GM12892 (cell line): ENCODE measurements around the gene CHAD.
A peak's percentile ranks its signal among the peaks of the same experiment; 100 is the strongest.
"Not testable (repeated sequence)": the region's sequence is repeated elsewhere in the genome, so short reads cannot be mapped to it uniquely, and the experiment has no call there.

Experiments used
- DNase-seq: peaks from one replicate; pipeline ENCODE4 v3.0.0; 2011; ENCODE audit not compliant: insufficient read length
- FAIRE-seq: peaks from 2 replicates; lab custom pipeline; 2011; peaks lifted over from hg19 to GRCh38; lab: Jason Lieb, UNC
- POLR2A ChIP-seq: IDR thresholded peaks from 2 replicates; pipeline ENCODE4 v1.6.1; 2011; ENCODE audit warnings: low read depth, low read length, control low read depth
- POLR2AphosphoS5 ChIP-seq: IDR thresholded peaks from 2 replicates; pipeline ENCODE4 v1.6.1; 2011; ENCODE audit warnings: low read depth, low read length, control low read depth
- TAF1 ChIP-seq: IDR thresholded peaks from 2 replicates; pipeline ENCODE4 v1.6.1; 2011; ENCODE audit warnings: low read depth, mild to moderate bottlenecking, control low read depth, low read length, borderline replicate concordance

Gene CHAD

DNA sequence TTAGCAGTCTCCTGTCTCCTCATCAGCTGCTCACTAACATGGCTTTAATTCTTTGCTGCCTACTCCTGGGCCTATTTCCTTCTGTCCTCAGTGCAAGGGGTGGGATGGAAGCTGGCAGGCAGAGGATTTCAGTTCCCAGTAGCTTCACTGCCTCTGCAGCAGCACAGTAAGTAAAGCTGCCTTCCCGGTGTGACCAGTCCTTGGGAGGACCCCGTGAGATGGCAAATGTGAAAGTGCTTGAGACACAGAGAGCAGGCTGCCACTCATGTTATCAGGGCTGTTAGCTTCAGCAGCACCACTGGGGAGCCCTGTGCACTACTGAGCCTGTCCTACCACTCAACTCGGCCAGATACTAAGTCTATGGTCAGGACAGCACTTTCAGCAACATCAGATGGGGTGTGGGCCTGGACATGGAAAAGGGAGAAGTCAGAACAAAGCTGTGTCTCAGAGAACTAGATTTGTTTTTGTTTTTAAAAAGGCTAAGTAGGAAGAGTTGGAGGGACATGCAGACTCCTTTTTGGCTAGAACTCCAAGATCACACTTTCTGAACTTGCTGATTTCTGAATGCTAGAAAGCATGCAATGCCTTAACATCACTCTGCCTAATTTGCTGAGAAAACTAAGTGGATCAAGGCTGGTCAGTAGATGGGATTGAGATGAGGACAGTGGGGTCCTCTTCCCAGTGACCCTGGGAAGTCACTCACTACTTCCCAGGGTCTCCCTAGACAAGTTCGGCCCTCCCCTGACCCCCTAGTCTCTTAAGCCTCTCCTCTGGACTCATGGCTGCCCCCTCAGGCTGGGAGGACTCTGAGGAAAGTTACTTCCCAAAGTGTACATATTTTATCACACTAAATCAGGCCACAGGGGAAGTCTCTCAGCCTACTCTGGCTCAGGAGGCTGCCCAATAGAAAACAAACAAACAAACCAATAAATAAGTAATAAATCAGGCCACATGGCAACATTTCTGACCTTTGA, 41.6 kb downstream of the CHAD start:
- no peak for TF ChIP-seq POLR2AphosphoS5
- no peak for TF ChIP-seq POLR2A
- no peak for TF ChIP-seq TAF1
- peak; percentile 79 for FAIRE-seq
- no peak for DNase-seq

DNA sequence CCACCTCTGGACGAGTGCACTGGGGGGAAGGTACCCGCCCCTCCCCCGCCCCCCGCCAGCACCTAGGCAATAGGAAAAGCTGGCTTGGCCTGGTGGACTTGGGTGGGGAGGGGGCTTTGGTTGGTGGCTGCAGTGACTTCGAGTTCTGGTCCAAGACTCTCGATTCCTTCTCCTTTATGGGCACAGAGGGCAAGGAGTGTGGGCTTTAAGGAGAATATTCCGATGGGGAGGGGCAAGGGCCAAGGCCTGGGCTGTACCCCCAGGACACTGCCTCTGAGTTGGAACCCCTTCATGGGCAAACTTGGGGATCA, 42.3 kb downstream of the CHAD start:
- DNase-seq (no peak), FAIRE-seq (no peak)
- TF ChIP-seq POLR2A, result no peak
- TF ChIP-seq POLR2AphosphoS5, result no peak
- no peak for TF ChIP-seq TAF1

DNA sequence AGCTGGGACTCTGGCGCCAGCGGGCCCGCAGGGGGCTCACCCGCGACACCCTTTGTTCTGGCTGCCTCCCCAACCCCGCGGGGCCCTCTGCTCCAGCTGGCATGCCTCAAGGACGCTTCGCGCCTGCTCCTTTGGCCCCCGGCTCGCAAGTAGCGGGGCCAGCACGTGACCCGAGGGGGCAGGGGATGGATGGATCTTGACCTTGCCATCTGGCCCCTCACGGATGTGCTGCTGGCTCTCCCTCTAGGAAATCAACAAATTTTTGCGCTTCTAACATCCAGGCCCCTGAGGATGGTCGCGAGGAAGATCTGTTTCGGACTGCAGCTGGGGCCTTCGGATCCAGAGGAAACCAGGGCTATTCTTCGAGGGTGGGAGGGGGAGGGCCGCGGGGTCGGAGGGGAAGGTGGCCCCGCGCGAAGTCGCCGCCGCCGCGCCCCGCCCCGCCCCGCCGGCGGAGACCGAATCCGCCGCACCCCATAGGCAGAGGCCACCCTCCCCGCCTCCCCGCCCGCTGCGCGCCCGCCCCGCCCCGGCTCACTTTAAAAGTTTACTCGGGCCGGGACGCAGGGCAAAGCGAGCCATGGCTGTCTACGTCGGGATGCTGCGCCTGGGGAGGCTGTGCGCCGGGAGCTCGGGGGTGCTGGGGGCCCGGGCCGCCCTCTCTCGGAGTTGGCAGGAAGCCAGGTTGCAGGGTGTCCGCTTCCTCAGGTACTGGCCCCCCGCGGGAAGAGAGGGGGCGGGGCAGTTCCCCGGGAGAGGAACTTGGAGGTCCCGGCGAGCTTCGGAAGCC, 42.8 kb downstream of the CHAD start, which contains the start of gene ACSF2:
Gene ACSF2 (plus strand): TSS at position 537 of the 790 bp plus-strand sequence. CDS start 44 bp downstream, at position 581.
- peak; percentile 67 for FAIRE-seq
- no peak for TF ChIP-seq TAF1
- peak; percentile 30; the same call in 1 of the 2 replicates for TF ChIP-seq POLR2A

DNA sequence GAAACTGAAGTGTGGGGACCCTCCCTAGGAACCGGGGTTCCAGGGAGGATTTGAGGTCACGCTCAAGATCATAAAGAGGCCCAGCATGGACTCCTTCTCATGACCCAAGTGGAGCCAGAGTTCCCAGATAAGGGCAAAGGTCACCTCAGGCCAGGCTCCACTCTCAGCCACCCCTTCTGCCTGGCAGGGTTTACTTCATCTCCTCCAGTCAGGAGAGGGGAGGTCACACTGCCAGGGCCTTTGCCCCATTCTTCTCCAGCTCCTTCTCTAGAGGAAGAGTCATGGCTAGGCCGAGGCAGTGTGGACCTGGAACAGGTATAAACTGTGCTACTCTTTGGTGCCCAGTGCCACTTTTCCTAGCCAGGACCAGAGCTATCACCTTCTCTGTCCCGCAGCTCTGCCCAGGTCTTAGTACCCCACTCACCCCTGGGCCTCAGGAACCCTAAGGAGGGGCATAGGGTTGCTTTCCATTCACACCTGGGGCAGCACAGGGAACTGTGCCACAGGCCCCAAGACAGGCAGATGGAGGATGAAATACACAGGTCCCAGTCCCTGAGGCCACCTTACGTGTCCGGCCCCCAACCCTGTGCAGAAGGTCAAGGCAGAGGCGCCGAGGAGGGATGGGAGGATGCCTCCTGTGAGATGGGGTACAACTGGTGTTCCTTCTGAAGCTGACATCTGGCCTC, 43.5 kb downstream of the CHAD start:
- FAIRE-seq (no peak), DNase-seq (no peak)
- TF ChIP-seq POLR2AphosphoS5 (no peak), TAF1 (no peak), POLR2A (no peak)

More for the DNA sequence above, 42.8 kb downstream of the CHAD start, which contains the start of gene ACSF2:
- peak; percentile 86 for DNase-seq

DNA sequence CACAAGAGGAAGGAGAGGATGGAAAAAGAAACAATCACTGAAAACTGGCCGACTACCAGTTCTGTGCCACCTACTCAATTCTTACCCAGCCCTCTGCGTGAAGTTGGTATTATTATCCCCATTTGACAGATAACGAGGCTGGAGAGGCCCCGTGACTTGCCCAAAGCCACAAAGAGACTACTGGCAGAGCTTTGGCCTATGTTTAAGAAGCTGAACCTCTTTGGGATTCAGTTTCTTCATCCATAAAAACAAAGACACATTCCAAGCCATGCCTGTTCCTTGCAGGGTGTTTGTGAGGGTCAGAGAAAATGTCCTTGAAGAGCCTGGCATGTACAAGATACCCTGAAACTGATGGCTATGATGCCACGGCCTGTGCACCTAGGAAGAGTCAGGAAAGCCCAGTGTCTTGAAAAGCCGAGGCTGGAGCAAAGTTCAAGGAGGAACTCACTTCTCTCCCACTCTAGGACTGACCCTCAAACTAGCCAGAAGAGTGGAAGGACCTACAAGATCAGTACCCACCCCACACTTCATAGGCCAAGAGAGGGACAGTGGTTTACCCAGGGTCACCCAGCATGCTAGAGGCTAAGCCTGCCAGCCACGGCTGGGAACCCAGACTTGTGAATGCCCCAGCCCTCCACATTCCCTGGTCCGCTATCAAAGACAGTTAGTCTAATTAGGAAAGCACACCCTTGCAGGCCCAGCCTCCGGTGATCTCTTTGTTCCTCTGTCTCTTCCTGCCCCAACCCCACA, 44.3 kb downstream of the CHAD start:
- FAIRE-seq (no peak), DNase-seq (no peak)
- TF ChIP-seq TAF1, result no peak
- no peak for TF ChIP-seq POLR2A
- TF ChIP-seq POLR2AphosphoS5, result no peak

DNA sequence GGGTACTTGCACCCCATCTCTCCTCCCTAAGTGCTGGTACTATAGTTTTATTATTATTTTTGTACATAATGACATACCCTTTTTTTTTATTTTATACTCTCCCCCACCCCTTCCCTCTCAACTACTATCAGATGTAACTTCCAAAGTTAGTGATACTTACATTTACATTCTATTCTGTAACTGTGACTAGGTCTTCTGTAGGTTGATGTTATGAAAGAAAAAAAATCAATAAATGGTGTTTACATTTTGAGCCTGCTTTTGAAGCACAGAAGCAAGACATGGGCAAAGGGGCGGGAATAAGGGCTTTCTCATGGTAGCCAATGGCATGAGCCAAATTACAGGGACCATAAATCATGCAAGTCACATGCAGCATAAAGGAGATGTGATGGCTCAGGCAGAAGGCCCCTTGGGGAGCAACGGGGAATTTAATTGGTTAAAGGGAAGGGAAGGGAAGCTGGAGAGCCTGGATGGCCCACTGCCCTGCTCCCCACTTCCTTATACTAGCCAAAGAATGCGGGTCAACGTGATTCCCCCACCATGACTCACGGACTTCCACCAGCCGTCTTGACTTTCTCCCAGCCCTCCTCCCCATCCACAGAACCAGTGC, 45.0 kb downstream of the CHAD start:
- FAIRE-seq, result no peak
- no peak for DNase-seq
- no peak for TF ChIP-seq POLR2AphosphoS5
- no peak for TF ChIP-seq POLR2A
- TF ChIP-seq TAF1, result no peak

DNA sequence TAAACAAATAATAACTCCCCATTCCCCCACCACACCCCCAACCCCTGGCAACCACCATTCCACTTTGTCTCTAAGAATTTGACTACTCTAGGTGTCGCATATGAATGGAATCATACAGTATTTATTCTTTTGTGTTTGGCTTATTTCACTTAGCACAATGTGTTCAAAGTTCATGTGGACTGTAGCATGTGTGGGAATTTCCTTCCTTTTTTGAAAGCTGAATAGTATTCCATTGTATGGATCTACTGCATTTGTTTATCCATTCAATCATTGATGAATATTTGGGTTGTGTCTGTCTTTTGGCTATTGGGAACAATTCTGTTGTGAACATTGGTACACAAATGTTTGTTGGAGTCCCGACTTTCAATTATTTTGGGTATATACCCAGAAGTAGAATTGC, 45.9 kb downstream of the CHAD start:
- DNase-seq, result no peak
- no peak for FAIRE-seq
- no peak for TF ChIP-seq TAF1
- TF ChIP-seq POLR2AphosphoS5, result no peak
- no peak for TF ChIP-seq POLR2A

DNA sequence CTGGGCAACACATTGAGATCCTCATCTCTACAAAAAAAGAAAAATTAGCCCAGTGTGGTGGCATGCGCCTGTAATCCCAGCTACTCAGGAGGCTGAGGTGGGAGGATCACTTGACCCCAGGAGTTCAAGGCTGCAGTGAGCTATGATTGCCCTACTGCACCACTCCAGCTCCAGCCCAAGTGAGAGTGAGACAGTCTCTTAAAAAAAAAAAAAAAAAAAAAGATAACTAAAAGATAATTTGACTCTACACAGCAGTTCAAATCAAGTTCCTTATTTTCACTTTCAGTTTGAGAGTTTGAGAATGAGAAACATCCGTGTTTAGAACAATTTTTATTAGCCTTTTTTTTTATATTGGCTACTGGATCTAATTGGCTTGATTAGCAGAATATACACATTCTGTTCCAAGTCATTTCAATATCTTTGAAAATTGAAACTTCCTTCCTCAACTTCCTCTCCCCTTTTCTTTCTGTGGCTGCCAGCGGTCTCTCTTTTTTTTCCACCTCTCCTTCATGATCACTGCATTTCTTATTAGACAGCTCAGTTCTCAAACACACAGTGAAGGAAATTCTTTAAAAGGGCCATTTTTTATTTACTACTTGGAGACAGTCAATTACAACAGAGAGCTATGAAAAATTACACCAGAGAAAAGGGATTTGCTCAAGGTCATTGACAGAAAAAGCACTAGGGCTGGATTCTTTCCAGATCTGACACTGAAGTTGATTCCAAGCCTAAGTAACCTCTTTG, 47.2 kb downstream of the CHAD start:
- TF ChIP-seq POLR2A (no peak), TAF1 (no peak)
- FAIRE-seq (no peak), DNase-seq (no peak)

DNA sequence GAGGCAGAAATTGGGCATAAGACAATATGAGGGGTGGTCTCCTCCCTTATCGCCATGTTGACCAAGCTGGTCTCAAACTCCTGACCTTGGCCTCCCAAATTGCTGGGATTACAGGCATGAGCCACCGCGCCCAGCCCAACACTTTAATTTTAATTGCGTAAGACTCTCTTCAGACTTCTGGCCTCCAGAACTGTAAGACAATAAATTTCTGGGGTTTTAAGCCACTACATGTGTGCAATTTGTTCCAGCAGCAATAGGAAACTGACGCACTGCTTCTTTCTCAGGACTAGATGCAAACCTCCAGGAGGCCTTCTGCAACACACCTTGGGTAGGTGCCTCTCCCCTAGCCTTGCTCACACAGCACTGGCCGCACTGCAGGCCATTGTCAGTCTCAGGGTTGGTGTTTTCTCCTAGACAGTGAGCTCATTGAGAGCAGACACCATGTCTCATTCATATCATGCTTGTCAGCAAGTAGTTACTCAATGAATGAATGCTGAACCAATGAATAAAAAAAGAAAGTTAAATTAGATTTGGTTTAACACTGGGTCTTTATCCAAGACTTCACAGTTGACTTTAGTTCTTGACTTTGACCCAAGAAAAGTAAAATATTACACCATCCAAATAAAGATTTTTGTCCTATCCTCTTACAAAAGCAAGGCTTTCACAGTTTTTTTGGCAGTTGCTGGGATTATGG, 48.1 kb downstream of the CHAD start:
- TF ChIP-seq POLR2AphosphoS5, result no peak
- no peak for TF ChIP-seq POLR2A
- no peak for TF ChIP-seq TAF1
- DNase-seq (no peak), FAIRE-seq (no peak)

DNA sequence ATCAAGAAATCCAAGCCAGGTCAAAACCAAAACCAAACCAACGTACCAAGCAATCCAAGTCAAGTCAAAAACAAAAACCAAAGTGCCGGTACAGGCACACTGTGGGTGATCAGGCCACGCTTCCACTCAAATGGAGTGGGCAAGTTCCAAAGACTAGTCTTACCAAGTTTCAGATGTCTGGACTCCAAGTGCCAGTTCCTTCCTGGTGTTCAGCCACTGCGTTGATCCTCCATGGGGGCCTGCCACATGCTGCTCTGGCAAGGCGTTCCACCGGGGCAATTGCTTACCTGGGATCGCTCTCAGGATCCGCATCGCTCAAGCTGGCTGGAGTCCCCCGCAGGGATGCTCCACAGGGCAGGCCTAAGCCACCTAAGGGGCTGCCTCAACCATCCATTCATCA, 49.1 kb downstream of the CHAD start:
- not testable (repeated sequence) for FAIRE-seq, DNase-seq
